ENCODE results near the gene EFCAB6. TPM values are rescaled to one million over a fixed set of nuclear protein-coding genes. Genes with fewer than 3 reads are reported as not detected.

Gene EFCAB6
- total RNA-seq, 6 experiments from 2014 or later, result 0.29 to 1.5 (median 0.93) TPM

DNA sequence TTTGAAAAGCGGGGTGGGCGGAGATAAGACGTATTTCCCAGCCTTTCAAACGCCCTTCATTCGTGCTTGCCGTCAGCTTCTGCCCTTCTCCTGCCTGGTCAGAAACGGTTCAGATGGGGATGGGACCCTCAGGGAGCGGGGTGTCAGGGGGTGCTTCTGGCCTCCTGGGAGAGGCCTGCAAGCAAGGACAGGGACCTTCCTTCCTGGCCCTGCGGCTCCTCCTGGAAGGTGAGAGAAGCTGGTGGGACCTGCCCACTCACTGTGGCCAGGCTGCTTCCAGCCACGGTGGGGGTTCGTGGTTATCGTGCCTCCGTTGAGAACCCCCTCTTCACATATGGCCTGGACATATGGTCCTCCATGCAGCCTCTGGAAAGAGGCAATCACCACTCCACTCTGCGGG is 295.7 kb downstream of the EFCAB6 start:
- no peaks in the 10 kb centered on the region for H3K27me3 ChIP-seq
- WGBS (ENCODE audit: insufficient coverage, low coverage, low lambda C conversion rate, missing lambda C conversion rate), result 71% methylated on average over 5 of the region's 14 CpGs
- H3K36me3 ChIP-seq, result no peaks in the 10 kb centered on the region

GRCh38 chr22:43515902-43516301 is 296.2 kb downstream of the EFCAB6 start:
- no peak for TF ChIP-seq POLR2A (IDR thresholded peaks at IDR 0.05)
- DNase-seq (no peak), ATAC-seq (no peak)
- WGBS (ENCODE audit: insufficient coverage, low coverage, low lambda C conversion rate, missing lambda C conversion rate), result 70% methylated on average over 5 of the region's 13 CpGs
- intact Hi-C loops (cut with DNase I), result no loop called here
- H3K36me3 ChIP-seq, result no peaks in the 10 kb centered on the region
- no peaks in the 10 kb centered on the region for H3K4me1 ChIP-seq
- no peaks in the 10 kb centered on the region for H3K27me3 ChIP-seq
- H3K9me3 ChIP-seq, result no peaks in the 10 kb centered on the region
- H3K27ac ChIP-seq, result no peak overlapping the region
- no peak overlapping the region for H3K4me3 ChIP-seq

More for the DNA sequence above, 295.7 kb downstream of the EFCAB6 start:
- ATAC-seq (no peak), DNase-seq (no peak)
- H3K4me1 ChIP-seq, result no peaks in the 10 kb centered on the region
- intact Hi-C loops (cut with DNase I), result no loop called here
- H3K27ac ChIP-seq, result no peak overlapping the region
- TF ChIP-seq POLR2A (IDR thresholded peaks at IDR 0.05) (no peak), CTCF (IDR thresholded peaks at IDR 0.05) (no peak)
- no peak overlapping the region for H3K4me3 ChIP-seq
- H3K9me3 ChIP-seq, result no peaks in the 10 kb centered on the region

DNA sequence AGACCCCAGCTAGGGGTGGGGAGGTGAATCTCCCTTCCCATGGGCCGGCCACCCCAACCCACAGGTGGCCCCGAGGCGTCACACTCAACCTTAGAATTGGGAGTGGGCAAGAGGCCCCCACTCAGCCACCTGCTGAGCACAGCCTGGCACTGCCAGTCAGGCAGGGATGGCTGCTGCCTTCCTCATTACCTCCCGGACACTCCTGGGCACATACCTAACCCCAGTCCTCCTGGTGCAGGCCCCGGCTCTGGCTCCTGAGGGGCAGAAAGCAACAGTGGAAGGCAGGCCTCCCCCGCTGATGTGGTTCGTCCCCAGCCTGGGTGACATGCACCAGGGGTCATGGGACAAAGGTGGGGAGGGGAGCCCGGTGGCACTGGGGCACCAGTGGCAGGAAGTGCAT is 296.7 kb downstream of the EFCAB6 start:
- no peak for DNase-seq
- Histone ChIP-seq H3K36me3 (no peaks in the 10 kb centered on the region), H3K9me3 (no peaks in the 10 kb centered on the region), H3K27me3 (no peaks in the 10 kb centered on the region), H3K4me3 (no peak overlapping the region), H3K4me1 (no peaks in the 10 kb centered on the region), H3K27ac (no peak overlapping the region)
- intact Hi-C loops (cut with DNase I), result no loop called here
- ATAC-seq, result no peak
- TF ChIP-seq CTCF (IDR thresholded peaks at IDR 0.05) (no peak), POLR2A (IDR thresholded peaks at IDR 0.05) (no peak)
- 75% methylated on average over 4 of the region's 8 CpGs for WGBS (ENCODE audit: insufficient coverage, low coverage, low lambda C conversion rate, missing lambda C conversion rate)

GRCh38 chr22:43514476-43515157 is 297.5 kb downstream of the EFCAB6 start:
- TF ChIP-seq POLR2A (IDR thresholded peaks at IDR 0.05) (no peak), CTCF (IDR thresholded peaks at IDR 0.05) (no peak)
- WGBS (ENCODE audit: insufficient coverage, low coverage, low lambda C conversion rate, missing lambda C conversion rate), result 81% methylated on average over 22 of the region's 31 CpGs
- intact Hi-C loops (cut with DNase I), result no loop called here
- no peaks in the 10 kb centered on the region for H3K9me3 ChIP-seq
- DNase-seq (no peak), ATAC-seq (no peak)
- no peaks in the 10 kb centered on the region for H3K27me3 ChIP-seq
- H3K36me3 ChIP-seq, result no peaks in the 10 kb centered on the region
- H3K4me3 ChIP-seq, result no peak overlapping the region
- no peak overlapping the region for H3K27ac ChIP-seq
- no peaks in the 10 kb centered on the region for H3K4me1 ChIP-seq

- no peak overlapping the region for H3K4me3 ChIP-seq
- H3K27me3 ChIP-seq, result no peaks in the 10 kb centered on the region
- no peaks in the 10 kb centered on the region for H3K4me1 ChIP-seq
- H3K27ac ChIP-seq, result no peak overlapping the region
- ATAC-seq (no peak), DNase-seq (no peak)
- intact Hi-C loops (cut with DNase I), result no loop called here
- TF ChIP-seq POLR2A (IDR thresholded peaks at IDR 0.05) (no peak), CTCF (IDR thresholded peaks at IDR 0.05) (no peak)
- H3K9me3 ChIP-seq, result no peaks in the 10 kb centered on the region
- WGBS (ENCODE audit: insufficient coverage, low coverage, low lambda C conversion rate, missing lambda C conversion rate), result 73% methylated on average over 2 of the region's 8 CpGs
- no peaks in the 10 kb centered on the region for H3K36me3 ChIP-seq
Observed at GRCh38 chr22:43512279-43512678, 299.8 kb downstream of the EFCAB6 start.

All from right lobe of liver (tissue), 6 donors.